ENCODE measurements around the gene BCL6.
A peak's percentile ranks its signal among the peaks of the same experiment; 100 is the strongest.

The BCL6 gene

DNA sequence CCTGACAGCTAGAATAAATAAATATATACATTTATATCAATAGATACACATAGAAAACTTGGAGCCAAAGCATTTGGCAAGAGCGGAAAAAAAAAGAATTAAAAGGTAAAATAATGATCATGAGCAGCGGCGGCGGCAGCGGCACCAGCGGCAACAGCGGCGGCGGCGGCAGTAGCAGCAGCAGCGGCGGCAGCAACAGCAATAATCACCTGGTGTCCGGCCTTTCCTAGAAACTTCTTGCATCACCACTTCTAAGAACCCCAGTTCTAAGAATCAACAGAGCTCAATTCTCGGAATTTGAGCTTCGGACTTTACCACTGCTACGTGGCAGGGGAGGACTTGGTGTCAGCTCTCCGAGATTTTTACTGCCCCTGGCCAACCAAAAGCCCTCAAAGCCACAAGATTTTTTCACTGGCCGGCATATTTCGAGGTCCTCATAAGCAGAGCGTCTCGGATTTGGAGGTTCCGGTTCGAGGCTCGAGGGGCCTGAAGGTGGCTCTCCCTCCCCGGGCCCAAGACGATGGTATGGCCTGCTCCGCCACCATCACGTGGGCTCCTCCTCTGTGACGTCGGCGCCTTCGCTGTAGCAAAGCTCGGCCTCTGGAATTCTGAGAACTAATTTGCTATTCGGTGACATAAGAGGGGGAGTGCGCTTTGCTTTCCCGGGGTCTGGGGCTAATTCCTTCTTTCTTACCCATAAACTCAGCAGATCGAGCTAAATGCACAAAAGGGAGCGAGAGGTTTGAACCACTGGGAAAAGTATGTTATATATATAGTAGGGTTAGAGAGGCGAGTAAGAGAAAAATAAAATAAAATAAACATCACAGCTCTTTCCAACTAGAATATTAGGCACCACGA lies at the start of gene BCL6:
Gene BCL6 (minus strand): TSS at position 268 of the 858 bp plus-strand sequence. CDS start 11,775 bp downstream, outside the sequence.
- peak; percentile 92 for DNase-seq (ENCODE audit: low read depth, low spot score)

DNA sequence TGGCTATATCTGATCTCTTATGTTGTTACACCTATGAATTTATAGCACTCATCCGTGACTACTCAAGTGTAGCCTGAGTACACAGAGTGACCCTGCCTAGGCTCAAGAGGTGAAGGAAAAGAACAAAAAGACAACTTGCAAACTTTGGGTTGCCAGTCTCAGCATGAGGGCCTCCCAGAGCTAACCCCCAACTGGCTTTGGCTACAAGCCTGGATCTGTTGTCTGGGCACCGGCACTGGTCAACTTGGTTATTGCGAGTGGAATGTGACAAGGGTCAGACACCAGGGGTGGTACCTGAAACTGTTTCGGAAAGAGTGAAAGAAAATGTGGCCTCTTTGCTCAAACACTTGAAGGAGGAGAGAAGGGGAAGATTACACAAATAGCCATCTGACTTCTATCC lies 49.5 kb upstream of the BCL6 start:
- no peak for DNase-seq (ENCODE audit: low read depth, low spot score)

DNA sequence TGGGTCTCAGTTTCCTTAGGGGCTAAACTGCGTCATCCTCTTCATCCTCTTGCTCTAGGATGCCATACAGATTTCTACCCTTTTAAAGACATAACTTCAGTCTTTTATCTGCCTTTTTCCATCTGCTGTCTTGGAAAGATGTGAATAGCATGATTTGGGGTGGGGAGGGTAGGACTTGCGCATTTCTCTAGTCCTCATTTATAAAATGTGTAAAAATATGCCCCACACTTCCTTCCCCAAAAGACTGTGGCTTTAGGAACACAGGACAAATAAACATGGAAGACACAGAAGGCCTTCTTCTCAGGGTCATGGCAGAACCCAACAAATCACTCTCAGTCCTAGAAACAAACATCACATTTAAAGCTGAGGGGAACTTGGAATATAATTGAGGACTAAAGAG lies 48.4 kb upstream of the BCL6 start:
- DNase-seq (ENCODE audit: low read depth, low spot score): no peak

GRCh38 chr3:187792521-187792920 lies 47.3 kb upstream of the BCL6 start:
- DNase-seq (ENCODE audit: low read depth, low spot score): no peak

DNA sequence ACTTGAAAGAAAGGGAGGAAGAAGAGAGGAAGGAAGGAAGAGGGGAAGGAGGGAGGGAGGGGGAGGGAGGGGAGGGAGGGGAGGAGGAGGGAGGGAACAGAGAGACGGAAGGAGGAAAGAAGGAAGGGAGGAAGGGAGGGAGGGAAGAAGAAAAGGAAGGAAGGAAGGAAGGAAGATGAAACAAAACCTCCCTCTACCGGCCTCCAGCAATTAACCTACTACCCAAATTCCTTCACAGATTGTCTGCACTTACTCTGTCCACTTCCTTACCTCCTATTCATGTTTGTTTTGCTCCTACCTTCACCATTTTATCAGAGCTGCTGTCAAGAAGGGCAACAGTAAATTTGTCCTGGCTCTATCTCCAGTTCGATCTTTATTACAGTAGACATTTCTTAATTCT lies 44.6 kb upstream of the BCL6 start:
- DNase-seq (ENCODE audit: low read depth, low spot score): no peak

- DNase-seq (ENCODE audit: low read depth, low spot score): no peak
These were observed 44.0 kb upstream of the BCL6 start for GRCh38 chr3:187788984-187789857.

DNA sequence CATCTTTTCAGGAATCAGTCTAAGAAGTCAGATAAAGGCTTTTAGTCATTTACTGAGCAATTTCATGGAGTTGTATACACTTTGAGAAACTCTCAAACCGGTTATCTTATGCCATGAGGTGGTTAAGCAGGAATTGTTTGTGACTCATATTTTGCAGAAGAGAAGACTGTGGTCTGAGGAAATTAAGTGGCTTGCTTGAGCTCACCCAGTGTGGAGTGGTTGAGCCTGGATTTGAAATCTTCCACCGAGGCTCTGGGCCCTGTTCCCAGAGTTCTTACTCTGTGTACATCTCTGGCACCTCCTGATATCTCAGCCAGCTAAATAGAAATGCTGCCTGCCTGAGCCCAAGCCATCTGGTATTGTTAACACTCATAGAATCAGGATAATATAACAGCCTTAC lies 37.8 kb upstream of the BCL6 start:
- DNase-seq (ENCODE audit: low read depth, low spot score): no peak

- no peak for DNase-seq (ENCODE audit: low read depth, low spot score)
These were observed 36.7 kb upstream of the BCL6 start for GRCh38 chr3:187782006-187782405.

DNA sequence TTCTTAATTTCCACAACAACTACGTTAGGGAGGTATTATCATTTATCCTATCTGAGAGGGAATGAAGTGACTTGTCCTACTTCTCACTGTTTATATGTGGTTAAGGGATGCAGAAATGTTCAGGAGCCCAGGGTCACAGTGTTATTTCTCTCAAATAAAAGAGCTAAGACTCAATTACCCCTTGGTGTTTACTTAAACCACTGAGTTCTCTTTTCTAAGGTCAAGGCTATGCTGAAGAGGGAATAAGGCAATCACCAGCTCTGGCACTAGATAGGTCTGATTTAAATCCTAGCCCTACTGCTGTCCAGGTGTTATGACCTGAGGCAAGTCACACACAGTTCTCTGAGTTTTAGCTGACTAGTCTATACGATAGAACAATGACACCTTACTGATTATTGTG lies 35.7 kb upstream of the BCL6 start:
- no peak for DNase-seq (ENCODE audit: low read depth, low spot score)

DNA sequence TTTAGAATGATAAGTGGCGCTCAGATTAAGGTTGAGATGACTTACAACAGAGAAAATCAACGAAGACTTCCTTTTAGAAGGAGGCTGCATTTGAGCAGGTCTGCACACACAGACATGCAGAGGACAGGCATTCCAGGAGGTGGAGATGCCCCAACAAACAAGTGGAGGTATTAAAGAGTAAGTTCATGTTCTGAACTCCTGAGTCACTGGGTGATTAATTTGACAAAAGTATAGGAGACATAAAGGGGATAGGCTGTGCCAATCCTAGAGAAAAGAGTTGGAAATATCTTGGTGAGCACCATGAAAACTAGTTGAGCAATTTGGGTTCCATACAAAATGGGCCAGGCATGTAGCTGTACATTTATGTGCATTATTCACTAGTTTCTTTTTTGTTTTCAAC lies 33.5 kb upstream of the BCL6 start:
- no peak for DNase-seq (ENCODE audit: low read depth, low spot score)

- DNase-seq (ENCODE audit: low read depth, low spot score): no peak
These were observed 32.2 kb upstream of the BCL6 start for GRCh38 chr3:187777331-187777941.

DNA sequence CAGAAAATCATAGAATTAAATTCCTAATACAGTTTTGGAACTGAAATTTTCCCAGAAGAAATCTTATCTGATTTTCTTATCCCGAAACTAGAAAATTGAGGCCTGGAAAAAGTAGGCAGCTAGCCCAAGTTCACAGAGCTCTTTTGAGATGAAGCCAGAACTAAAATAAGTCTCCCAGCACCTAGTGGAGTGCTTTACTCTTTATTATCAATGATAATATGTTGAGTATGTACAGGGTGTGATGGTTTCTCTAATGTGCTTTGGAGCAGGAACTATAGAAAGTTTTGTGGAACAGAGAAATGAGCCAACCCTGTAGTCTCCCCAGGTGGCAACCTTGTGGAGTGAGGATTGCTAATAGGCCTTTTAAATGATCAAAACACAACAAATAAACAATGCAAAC lies 30.3 kb upstream of the BCL6 start:
- no peak for DNase-seq (ENCODE audit: low read depth, low spot score)

DNA sequence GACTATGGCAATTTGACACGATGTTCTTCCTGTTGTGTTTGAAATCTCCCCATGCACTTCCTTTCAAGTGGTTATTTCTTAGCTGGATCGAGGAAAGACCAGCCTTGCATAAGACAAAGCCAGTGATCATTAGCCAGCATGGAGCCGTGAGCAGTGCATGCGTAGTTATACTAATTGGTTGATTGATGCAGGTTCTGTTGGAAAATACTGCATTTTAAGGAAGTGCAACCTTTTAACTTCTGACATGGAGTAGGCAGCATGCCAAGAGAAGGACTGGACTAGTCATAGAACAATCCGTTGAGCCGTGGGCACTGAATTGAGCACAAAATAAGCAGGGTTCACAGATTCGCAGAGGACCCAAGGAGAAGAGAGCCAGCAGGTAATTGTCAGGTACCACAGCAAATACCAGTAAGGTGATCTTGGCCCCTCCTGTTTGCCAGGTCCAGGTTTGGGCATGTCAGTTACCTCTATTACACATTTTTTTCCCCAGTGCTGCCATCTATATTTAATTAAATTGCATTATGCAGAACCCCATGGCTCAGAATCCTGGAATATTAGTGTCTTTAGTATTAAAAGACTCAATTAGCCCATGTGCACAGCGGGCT lies 29.0 kb upstream of the BCL6 start:
- no peak for DNase-seq (ENCODE audit: low read depth, low spot score)

DNA sequence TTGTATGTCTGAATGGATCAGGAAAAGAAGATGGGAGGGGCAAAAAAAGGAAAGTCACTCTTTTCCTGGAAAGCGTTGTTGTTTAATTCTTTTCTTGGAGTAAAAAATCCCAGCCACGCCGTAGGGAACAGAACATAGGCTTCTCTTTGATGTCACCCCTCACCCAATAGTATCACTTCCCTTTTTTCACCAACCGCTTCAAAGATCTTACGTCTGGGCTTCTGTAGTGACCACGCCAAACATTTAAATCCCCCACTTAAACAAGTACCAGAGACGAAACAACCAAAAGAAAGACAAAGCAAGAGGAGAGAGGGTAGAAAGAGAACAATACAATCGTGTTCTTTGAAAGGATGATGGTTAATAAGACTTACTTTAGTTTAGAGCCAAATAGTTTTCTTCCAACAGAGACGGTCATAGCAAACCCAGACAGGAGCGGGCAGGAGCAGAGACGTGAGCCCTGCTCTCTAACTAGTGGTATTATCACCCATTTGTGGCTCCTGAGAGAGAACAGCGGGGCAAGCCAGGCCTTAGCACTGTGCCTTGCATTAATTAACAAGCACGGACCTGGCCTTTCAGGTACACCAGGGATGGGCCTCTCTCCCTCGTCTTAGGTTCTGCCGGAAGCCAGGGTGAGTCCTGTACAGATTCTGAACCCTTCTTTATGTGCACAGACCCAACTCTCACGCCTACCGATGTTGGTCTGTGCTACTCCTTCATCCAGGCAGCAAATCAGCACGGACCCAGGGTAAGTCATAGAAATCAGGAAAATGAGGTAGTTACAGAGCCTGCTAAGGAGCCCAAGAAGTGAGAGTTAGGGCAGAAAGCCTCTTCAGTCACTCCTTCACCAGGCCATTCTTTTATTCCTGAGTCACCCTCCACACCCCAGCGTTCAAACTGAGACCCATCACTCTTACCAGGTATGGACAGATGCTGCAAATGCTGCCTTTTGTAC lies 28.2 kb upstream of the BCL6 start:
- no peak for DNase-seq (ENCODE audit: low read depth, low spot score)

- no peak for DNase-seq (ENCODE audit: low read depth, low spot score)
These were observed 25.0 kb upstream of the BCL6 start for GRCh38 chr3:187770224-187770623.

DNA sequence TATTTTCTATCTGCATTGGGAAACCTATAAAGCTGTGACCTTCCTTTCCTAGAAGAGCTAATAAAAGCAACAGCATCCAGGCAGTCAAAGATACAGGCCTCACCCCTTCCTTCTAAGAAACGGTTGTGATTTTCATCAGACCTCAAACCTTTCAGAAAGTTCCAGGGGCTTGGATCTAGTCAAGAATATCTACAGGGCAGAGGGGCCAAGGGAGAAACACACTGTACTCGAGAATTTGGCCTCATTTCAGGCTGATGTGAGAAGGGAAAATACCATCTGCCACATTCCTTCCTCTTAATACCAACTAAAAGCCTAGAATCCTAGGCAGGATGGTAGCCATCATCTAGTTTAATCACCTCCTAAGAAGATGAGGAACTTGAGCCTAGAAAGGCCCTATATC lies 24.5 kb upstream of the BCL6 start:
- DNase-seq (ENCODE audit: low read depth, low spot score): no peak

GRCh38 chr3:187767266-187768012 lies 22.2 kb upstream of the BCL6 start:
- no peak for DNase-seq (ENCODE audit: low read depth, low spot score)

GRCh38 chr3:187765342-187765741 lies 20.1 kb upstream of the BCL6 start:
- DNase-seq (ENCODE audit: low read depth, low spot score): no peak

- DNase-seq (ENCODE audit: low read depth, low spot score): no peak
These were observed 18.8 kb upstream of the BCL6 start for GRCh38 chr3:187763850-187764648.
